IPS-18c (cell line): ENCODE measurements around the gene ECE1.

Experiments used
- H3K4me3 ChIP-seq: 2 replicates; pipeline ENCODE4 v1.7.0; 2013; ENCODE audit warnings: low read depth, mild to moderate bottlenecking, low read length, moderate library complexity; ENCODE audit not compliant: insufficient read depth
- H3K9me3 ChIP-seq: one replicate; pipeline ENCODE4 v1.6.1; 2013; ENCODE audit warnings: mild to moderate bottlenecking, low read length, moderate library complexity; ENCODE audit not compliant: control insufficient read depth, insufficient read depth

Gene ECE1

GRCh38 chr1:21266119-21266774, 24.0 kb downstream of the ECE1 start:
- no peak overlapping the region for H3K4me3 ChIP-seq
- H3K9me3 ChIP-seq: peaks cover 2% of the 10 kb centered on the region

- Histone ChIP-seq H3K4me3 (no peak overlapping the region), H3K9me3 (peaks cover 2% of the 10 kb centered on the region)
Measured at GRCh38 chr1:21265644-21266043, 24.6 kb downstream of the ECE1 start.

GRCh38 chr1:21264898-21265297, 25.4 kb downstream of the ECE1 start:
- Histone ChIP-seq H3K4me3 (no peak overlapping the region), H3K9me3 (peaks cover 2% of the 10 kb centered on the region)

- Histone ChIP-seq H3K9me3 (peaks cover 2% of the 10 kb centered on the region), H3K4me3 (no peak overlapping the region)
Measured at GRCh38 chr1:21263653-21264225, 26.5 kb downstream of the ECE1 start.

- Histone ChIP-seq H3K9me3 (peaks cover 2% of the 10 kb centered on the region), H3K4me3 (no peak overlapping the region)
Measured at GRCh38 chr1:21263052-21263429, 27.2 kb downstream of the ECE1 start.

- H3K9me3 ChIP-seq: peaks cover 2% of the 10 kb centered on the region
- no peak overlapping the region for H3K4me3 ChIP-seq
Measured at GRCh38 chr1:21262293-21263051, 27.8 kb downstream of the ECE1 start.

GRCh38 chr1:21261551-21262292, 28.5 kb downstream of the ECE1 start:
- Histone ChIP-seq H3K9me3 (peaks cover 2% of the 10 kb centered on the region), H3K4me3 (no peak overlapping the region)

GRCh38 chr1:21260405-21261125, 29.7 kb downstream of the ECE1 start:
- Histone ChIP-seq H3K9me3 (peaks cover 2% of the 10 kb centered on the region), H3K4me3 (no peak overlapping the region)

GRCh38 chr1:21259316-21260076, 30.8 kb downstream of the ECE1 start:
- peaks cover 2% of the 10 kb centered on the region for H3K9me3 ChIP-seq
- H3K4me3 ChIP-seq: no peak overlapping the region

- no peak overlapping the region for H3K4me3 ChIP-seq
Measured at GRCh38 chr1:21258331-21259134, 31.7 kb downstream of the ECE1 start.

GRCh38 chr1:21257431-21258135, 32.7 kb downstream of the ECE1 start:
- Histone ChIP-seq H3K9me3 (no peaks in the 10 kb centered on the region), H3K4me3 (no peak overlapping the region)

More at GRCh38 chr1:21258331-21259134, 31.7 kb downstream of the ECE1 start:
- no peaks in the 10 kb centered on the region for H3K9me3 ChIP-seq

- no peak overlapping the region for H3K4me3 ChIP-seq
- no peaks in the 10 kb centered on the region for H3K9me3 ChIP-seq
Measured at GRCh38 chr1:21256776-21257175, 33.5 kb downstream of the ECE1 start.

- no peaks in the 10 kb centered on the region for H3K9me3 ChIP-seq
- no peak overlapping the region for H3K4me3 ChIP-seq
Measured at GRCh38 chr1:21255943-21256320, 34.3 kb downstream of the ECE1 start.

GRCh38 chr1:21255284-21255942, 34.9 kb downstream of the ECE1 start:
- H3K9me3 ChIP-seq: no peaks in the 10 kb centered on the region
- no peak overlapping the region for H3K4me3 ChIP-seq
